Body of pancreas (tissue), 4 donors: ENCODE data around the gene NOTCH4.

Source experiments
- POLR2A ChIP-seq, 3 donors: fragments of 450-650 bp; IDR thresholded peaks; one replicate each; pipeline ENCODE4 v1.6.1; 2016; ENCODE audit warnings: antibody characterized with exemption in 3 of 3, mild to moderate bottlenecking in 2 of 3
- TF ChIP-seq, protein P1 (sequence below), 7 experiments: fragments of 450-650 bp in 4 of 7; fragments of 200-600 bp in 3 of 7; sonication (generic) in 3 of 7; IDR thresholded peaks; one replicate each; pipeline ENCODE4 v1.5.1; 2016 to 2019; ENCODE audit warnings: antibody characterized with exemption in 7 of 7

DNA sequence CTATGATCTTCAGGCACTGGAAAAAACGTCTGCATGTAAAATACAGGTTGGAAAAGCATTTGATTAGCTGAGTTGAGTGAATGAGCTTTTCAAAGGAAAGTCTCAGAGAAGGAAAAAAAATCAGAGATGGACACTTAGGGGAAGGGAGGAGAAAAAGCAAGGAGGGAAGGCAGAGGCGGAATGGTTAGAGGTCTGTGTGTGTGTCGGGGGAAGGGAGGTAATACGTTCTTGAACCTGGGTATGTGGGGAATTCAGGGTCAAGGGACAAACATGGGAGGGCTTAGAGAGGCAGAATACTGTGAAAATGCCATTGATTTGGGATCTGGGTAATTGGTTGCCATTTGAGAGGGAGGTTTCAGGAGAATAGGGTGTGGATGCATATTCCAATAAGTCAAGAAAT lies 77.2 kb downstream of the NOTCH4 start:
- TF ChIP-seq, protein P1, sequence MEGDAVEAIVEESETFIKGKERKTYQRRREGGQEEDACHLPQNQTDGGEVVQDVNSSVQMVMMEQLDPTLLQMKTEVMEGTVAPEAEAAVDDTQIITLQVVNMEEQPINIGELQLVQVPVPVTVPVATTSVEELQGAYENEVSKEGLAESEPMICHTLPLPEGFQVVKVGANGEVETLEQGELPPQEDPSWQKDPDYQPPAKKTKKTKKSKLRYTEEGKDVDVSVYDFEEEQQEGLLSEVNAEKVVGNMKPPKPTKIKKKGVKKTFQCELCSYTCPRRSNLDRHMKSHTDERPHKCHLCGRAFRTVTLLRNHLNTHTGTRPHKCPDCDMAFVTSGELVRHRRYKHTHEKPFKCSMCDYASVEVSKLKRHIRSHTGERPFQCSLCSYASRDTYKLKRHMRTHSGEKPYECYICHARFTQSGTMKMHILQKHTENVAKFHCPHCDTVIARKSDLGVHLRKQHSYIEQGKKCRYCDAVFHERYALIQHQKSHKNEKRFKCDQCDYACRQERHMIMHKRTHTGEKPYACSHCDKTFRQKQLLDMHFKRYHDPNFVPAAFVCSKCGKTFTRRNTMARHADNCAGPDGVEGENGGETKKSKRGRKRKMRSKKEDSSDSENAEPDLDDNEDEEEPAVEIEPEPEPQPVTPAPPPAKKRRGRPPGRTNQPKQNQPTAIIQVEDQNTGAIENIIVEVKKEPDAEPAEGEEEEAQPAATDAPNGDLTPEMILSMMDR (IDR thresholded peaks at IDR 0.05), result no peak
- TF ChIP-seq POLR2A (IDR thresholded peaks at IDR 0.05), result no peak
